Spinal cord (tissue), 10 donors: ENCODE results near the gene TRIM15. TPM values are rescaled to one million over a fixed set of nuclear protein-coding genes. Genes with fewer than 3 reads are reported as not detected.

Experiments
- DNase-seq, 6 donors: peaks; one replicate each; pipeline versions ENCODE4 v3.0.0 to v3.0.0-alpha.2; 2013 to 2015; ENCODE audit warnings: low spot score in 6 of 6, low read depth in 4 of 6
- H3K27ac ChIP-seq: one replicate; pipeline ENCODE4 v1.5.1; 2013; ENCODE audit warnings: low read depth, low read length, control low read depth
- H3K27me3 ChIP-seq: one replicate; pipeline ENCODE4 v1.6.1; 2013; ENCODE audit warnings: low read length; ENCODE audit not compliant: control insufficient read depth, insufficient read depth
- H3K36me3 ChIP-seq: one replicate; pipeline ENCODE4 v1.6.1; 2013; ENCODE audit warnings: low read length; ENCODE audit not compliant: control insufficient read depth, insufficient read depth
- H3K4me1 ChIP-seq: one replicate; pipeline ENCODE4 v1.6.1; 2013; ENCODE audit warnings: low read length; ENCODE audit not compliant: control insufficient read depth, insufficient read depth
- H3K4me3 ChIP-seq: one replicate; pipeline ENCODE4 v1.5.1; 2013; ENCODE audit warnings: low read depth, low read length, control low read depth
- H3K9me3 ChIP-seq: one replicate; pipeline ENCODE4 v1.6.1; 2013; ENCODE audit warnings: low read length; ENCODE audit not compliant: control insufficient read depth, insufficient read depth
- WGBS: methylation state at CpG from one replicate; pipeline ENCODE4 v1.1.5; 2013; ENCODE audit warnings: missing lambda C conversion rate; ENCODE audit not compliant: insufficient coverage; 5-methylcytosine and 5-hydroxymethylcytosine counted together
- polyA plus RNA-seq, 2 donors: library from polyadenylated mRNA; unstranded; fragments of 120-200 nt; gene quantifications; one replicate each; pipeline ENCODE4 v1.2.1, GENCODE V29; 2013; ENCODE audit not compliant: insufficient read length in 2 of 2
- total RNA-seq, 2 donors: library from RNA; depleted of rRNA in 1 of 2; stranded (reverse); fragments of 120-200 nt in 1 of 2; fragments of >200 nt in 1 of 2; gene quantifications; one replicate each; pipeline versions ENCODE4 v1.2.3 to v1.2.4, GENCODE V29; 2013 to 2014
- donor health status: healthy.

Gene TRIM15
- total and polyA plus RNA-seq, 4 donors = not detected

GRCh38 chr6:30144811-30145210 is 18.5 kb upstream of the TRIM15 start:
- Histone ChIP-seq H3K36me3 (no peaks in the 10 kb centered on the region), H3K9me3 (no peaks in the 10 kb centered on the region), H3K4me3 (no peak overlapping the region), H3K4me1 (no peaks in the 10 kb centered on the region), H3K27me3 (peaks cover 2% of the 10 kb centered on the region), H3K27ac (no peak overlapping the region)
- 78% methylated on average over 6 of the region's 6 CpGs for WGBS
- DNase-seq = no peak

GRCh38 chr6:30145818-30146217 is 17.5 kb upstream of the TRIM15 start:
- H3K9me3 ChIP-seq = no peaks in the 10 kb centered on the region
- no peaks in the 10 kb centered on the region for H3K4me1 ChIP-seq
- DNase-seq = no peak
- H3K4me3 ChIP-seq = no peak overlapping the region
- no peak overlapping the region for H3K27ac ChIP-seq
- no peaks in the 10 kb centered on the region for H3K36me3 ChIP-seq
- peaks cover 2% of the 10 kb centered on the region for H3K27me3 ChIP-seq
- 34% methylated on average over 7 of the region's 7 CpGs for WGBS

GRCh38 chr6:30147096-30147495 is 16.2 kb upstream of the TRIM15 start:
- no peaks in the 10 kb centered on the region for H3K36me3 ChIP-seq
- 72% methylated on average over 3 of the region's 3 CpGs for WGBS
- DNase-seq = no peak
- no peak overlapping the region for H3K27ac ChIP-seq
- H3K4me3 ChIP-seq = no peak overlapping the region
- no peaks in the 10 kb centered on the region for H3K9me3 ChIP-seq
- H3K4me1 ChIP-seq = no peaks in the 10 kb centered on the region
- H3K27me3 ChIP-seq = no peaks in the 10 kb centered on the region

GRCh38 chr6:30149234-30149633 is 14.1 kb upstream of the TRIM15 start:
- H3K27me3 ChIP-seq = peaks cover 8% of the 10 kb centered on the region
- DNase-seq = no peak
- no peak overlapping the region for H3K27ac ChIP-seq
- H3K4me1 ChIP-seq = no peaks in the 10 kb centered on the region
- H3K4me3 ChIP-seq = no peak overlapping the region
- H3K36me3 ChIP-seq = no peaks in the 10 kb centered on the region
- no peaks in the 10 kb centered on the region for H3K9me3 ChIP-seq
- WGBS = no CpG with 5 or more reads among the region's 3 CpGs

- 71% methylated on average over 4 of the region's 7 CpGs for WGBS
- no peak overlapping the region for H3K4me3 ChIP-seq
- no peak overlapping the region for H3K27ac ChIP-seq
- DNase-seq = no peak
- H3K27me3 ChIP-seq = peaks cover 8% of the 10 kb centered on the region
- H3K36me3 ChIP-seq = no peaks in the 10 kb centered on the region
- H3K9me3 ChIP-seq = no peaks in the 10 kb centered on the region
- H3K4me1 ChIP-seq = no peaks in the 10 kb centered on the region
These were observed 13.3 kb upstream of the TRIM15 start for GRCh38 chr6:30149858-30150550.

GRCh38 chr6:30150671-30151395 is 12.5 kb upstream of the TRIM15 start:
- Histone ChIP-seq H3K4me3 (no peak overlapping the region), H3K27ac (no peak overlapping the region), H3K36me3 (no peaks in the 10 kb centered on the region), H3K27me3 (peaks cover 10% of the 10 kb centered on the region), H3K4me1 (no peaks in the 10 kb centered on the region), H3K9me3 (no peaks in the 10 kb centered on the region)
- DNase-seq = no peak
- WGBS = 85% methylated on average over 8 of the region's 10 CpGs

GRCh38 chr6:30151580-30151979 is 11.8 kb upstream of the TRIM15 start:
- Histone ChIP-seq H3K36me3 (no peaks in the 10 kb centered on the region), H3K4me1 (no peaks in the 10 kb centered on the region), H3K27me3 (peaks cover 12% of the 10 kb centered on the region), H3K27ac (no peak overlapping the region), H3K4me3 (no peak overlapping the region), H3K9me3 (no peaks in the 10 kb centered on the region)
- DNase-seq = no peak
- 50% methylated on average over 1 of the region's 3 CpGs for WGBS

GRCh38 chr6:30152016-30152673 is 11.2 kb upstream of the TRIM15 start:
- peaks cover 12% of the 10 kb centered on the region for H3K27me3 ChIP-seq
- DNase-seq = no peak
- no peaks in the 10 kb centered on the region for H3K36me3 ChIP-seq
- no peaks in the 10 kb centered on the region for H3K9me3 ChIP-seq
- no peak overlapping the region for H3K27ac ChIP-seq
- H3K4me3 ChIP-seq = no peak overlapping the region
- no peaks in the 10 kb centered on the region for H3K4me1 ChIP-seq
- 100% methylated on average over 2 of the region's 4 CpGs for WGBS

- Histone ChIP-seq H3K9me3 (no peaks in the 10 kb centered on the region), H3K27me3 (peaks cover 12% of the 10 kb centered on the region), H3K36me3 (no peaks in the 10 kb centered on the region), H3K4me3 (no peak overlapping the region), H3K27ac (no peak overlapping the region), H3K4me1 (no peaks in the 10 kb centered on the region)
- DNase-seq = no peak
- WGBS = no CpG with 5 or more reads among the region's 3 CpGs
These were observed 10.3 kb upstream of the TRIM15 start for GRCh38 chr6:30152910-30153610.
